NCI-H460 (cell line): ENCODE results near the gene PTCH1. TPM values are rescaled to one million over a fixed set of nuclear protein-coding genes. Genes with fewer than 3 reads are reported as not detected.
A peak's percentile ranks its signal among the peaks of the same experiment; 100 is the strongest.

Experiments
- DNase-seq: peaks from one replicate; pipeline ENCODE4 v3.0.0-alpha.2; 2016; ENCODE audit warnings: low read depth; ENCODE audit errors: extremely low read depth
- small RNA-seq, 2 experiments: library from RNA; depleted of rRNA; stranded (forward); fragments of <200 nt; gene quantifications; one replicate each; pipeline ENCODE3, GENCODE V24; 2014
- total RNA-seq: library from RNA; depleted of rRNA; stranded (reverse); fragments of >200 nt; shearing (Covaris generic); gene quantifications from 2 replicates; pipeline ENCODE4 v1.2.3, GENCODE V29; 2014; rRNA removed

Gene PTCH1
- total RNA-seq, 1 experiment from 2014 or later = 2.4 TPM

DNA sequence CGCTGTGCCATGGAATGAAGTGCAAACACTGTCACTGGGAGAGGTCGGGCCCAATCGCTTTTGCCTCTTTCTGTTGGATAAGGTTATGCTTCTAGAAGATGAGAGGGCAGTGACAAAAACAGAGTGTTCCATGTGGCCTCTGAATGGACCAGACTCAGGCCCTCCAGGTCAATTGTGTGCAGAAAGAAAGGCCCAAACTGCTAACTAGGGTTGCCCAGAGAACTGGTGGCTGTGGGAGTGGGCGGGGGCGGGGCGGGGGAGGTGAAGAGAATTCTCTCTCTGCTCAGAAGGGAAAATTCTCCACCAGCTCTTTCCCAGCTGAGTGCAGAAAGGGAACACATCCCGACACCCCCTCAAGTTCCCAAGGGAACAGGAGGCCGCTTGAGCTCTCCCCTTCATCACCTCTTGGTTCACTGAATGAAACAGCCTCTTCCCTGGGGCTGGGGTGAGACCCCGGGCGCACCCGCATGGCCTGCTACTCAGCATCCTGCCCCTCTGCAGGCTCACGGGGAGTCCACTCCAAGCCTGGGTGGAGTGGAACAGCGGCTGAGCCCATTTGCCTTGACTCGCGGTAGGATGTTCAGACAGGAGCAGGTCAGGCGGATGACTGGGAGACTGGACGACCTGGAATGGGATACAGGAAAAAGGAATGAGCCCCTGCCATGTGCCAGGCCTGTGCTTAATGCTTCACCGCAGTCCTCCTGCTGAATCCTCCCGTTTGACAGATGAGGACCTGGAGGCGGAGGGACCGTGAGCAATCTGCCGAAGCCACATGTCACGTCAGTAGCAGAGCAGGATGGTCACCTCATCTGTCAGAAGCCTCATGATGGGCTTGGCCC lies 105.5 kb downstream of the PTCH1 start:
- DNase-seq = no peak

- DNase-seq = peak; percentile 39
These were observed 106.9 kb downstream of the PTCH1 start for GRCh38 chr9:95409650-95410426.

- DNase-seq = no peak
These were observed 109.2 kb downstream of the PTCH1 start for GRCh38 chr9:95407524-95407923.

- no peak for DNase-seq
These were observed 110.7 kb downstream of the PTCH1 start for GRCh38 chr9:95406121-95406520.

- DNase-seq = no peak
These were observed 117.5 kb downstream of the PTCH1 start for GRCh38 chr9:95399261-95399660.

Small RNA genes within 50 kb of the gene (small RNA-seq; reads per million reads assigned to genes)
- 0 reads per million in 2 experiments for gene MT1P1

Other genes starting within 250 kb of the PTCH1 start
- gene FANCC, start 199.3 kb downstream of the PTCH1 start, total RNA-seq = 8.1 and 14.6 TPM in 2 replicates